HG03135 (cell line): ENCODE data around the gene FAM9C.

Experiments
- ATAC-seq: cut with Tn5 transposase; IDR thresholded peaks from one replicate; pipeline ENCODE4 v1.9.1; 2021; ENCODE audit warnings: mild to moderate bottlenecking, moderate library complexity; ENCODE audit not compliant: unreplicated experiment

The FAM9C gene

DNA sequence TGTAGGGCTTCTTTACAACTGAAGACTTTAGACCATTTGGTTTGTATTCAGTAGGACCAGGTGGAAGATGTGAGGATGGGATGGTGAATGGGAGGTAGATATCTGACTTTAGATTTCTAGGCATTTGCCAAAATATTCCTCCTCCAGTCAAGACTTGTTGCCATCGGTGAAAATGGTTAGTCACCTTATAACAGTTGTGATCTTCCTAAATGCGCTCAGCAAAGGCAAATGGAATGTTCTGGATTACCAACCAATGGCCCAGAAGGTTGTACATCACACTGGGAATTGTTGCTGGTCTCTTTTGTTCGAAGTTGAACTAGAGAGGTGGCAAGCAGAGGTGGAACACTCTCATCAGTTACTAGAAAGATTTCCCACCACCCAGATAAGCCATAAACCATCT lies 35.6 kb downstream of the FAM9C start:
- ATAC-seq: no peak

- ATAC-seq: peak; percentile 38
Observed at GRCh38 chrX:13008189-13008533, 36.3 kb downstream of the FAM9C start.

- no peak for ATAC-seq
Observed at GRCh38 chrX:13007519-13008188, 36.8 kb downstream of the FAM9C start.

DNA sequence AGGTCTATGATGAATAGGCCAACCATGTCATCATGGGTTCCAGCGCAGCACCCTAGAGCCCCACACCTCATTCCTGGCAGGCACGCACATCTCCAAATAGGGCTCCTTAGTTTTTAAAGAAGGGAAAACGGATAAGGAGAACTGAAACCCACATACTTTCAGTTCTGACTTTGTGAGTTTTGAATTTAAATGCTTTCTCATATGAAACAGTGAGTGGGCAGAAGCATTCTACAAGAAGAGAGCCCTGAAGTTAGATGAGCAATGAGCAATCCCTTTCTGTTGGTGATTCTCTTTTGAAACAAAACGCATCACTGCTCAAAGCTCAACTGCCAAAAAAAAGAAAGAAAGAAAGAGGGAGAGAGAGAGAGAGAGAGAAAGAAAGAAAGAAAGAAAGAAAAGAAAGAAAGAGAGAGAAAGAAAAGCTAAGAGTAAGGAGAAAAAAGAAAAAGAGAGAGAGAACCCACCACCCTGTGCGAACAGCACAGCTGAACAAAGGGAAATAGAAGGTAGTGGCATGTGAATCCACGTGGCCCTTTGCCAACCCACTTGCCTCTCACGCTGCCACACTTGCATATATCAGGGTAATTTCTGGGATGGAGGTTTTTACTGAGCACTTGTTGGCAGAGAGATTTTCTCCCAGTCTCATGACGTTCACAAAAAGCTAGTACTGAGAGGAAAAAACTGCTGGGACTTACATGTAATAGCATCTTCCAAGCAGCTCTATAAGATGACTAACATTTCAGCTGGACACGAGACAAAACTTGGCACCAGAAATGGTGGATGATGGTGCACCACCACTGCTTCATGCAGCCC lies 38.6 kb downstream of the FAM9C start:
- ATAC-seq: peak; percentile 72

DNA sequence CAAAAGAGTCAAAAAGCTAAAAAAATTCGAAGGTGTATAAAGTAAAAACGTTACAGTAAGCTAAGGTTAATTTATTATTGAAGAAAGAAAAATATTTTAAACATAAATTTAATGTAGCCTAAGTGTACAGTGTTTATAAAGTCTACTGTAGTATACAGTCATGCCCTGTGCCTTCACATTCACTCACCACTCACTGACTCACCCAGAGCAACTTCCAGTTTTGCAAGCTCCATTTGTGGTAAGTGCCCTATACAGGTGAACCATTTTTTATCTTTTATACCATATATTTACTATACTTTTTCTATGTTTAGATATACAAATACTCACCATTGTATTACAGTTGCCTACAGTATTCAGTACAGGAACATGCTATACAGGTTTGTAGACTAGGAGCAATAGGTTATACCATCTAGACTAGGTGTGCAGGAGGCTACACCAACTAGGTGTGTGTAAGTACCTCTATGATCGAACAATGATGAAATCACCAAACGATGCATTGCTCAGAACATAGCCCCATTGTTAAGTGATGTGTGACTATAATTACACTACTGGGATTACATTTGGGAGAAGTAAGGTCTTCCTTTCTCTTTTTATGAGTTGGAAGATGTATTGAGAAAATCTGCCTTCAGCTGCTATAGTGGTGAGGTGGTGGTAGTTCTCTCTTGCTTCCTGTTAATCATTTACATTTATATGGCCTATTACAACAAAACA lies 42.3 kb downstream of the FAM9C start:
- ATAC-seq: no peak

DNA sequence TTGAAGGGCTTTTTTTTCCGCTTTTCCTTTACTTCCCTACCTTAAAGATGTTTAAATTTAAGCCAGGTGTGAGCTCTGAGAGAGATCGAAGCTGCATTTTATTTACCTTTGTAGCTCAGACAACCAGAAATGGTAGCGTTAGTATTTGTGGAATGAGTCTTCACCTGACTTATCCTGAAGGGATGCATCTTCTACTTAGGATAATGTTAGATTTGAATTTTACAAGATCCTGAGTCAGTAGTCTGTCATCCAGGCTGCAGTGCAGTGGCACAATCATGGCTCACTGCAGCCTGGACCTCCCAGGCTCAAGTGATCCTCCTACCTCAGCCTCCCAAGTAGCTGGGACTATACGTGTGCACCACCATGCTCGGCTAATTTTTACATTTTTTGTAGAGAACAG lies 43.3 kb downstream of the FAM9C start:
- ATAC-seq: no peak

GRCh38 chrX:13000301-13000811 lies 44.1 kb downstream of the FAM9C start:
- peak; percentile 55 for ATAC-seq

GRCh38 chrX:12999422-12999821 lies 45.0 kb downstream of the FAM9C start:
- peak; percentile 47 for ATAC-seq

DNA sequence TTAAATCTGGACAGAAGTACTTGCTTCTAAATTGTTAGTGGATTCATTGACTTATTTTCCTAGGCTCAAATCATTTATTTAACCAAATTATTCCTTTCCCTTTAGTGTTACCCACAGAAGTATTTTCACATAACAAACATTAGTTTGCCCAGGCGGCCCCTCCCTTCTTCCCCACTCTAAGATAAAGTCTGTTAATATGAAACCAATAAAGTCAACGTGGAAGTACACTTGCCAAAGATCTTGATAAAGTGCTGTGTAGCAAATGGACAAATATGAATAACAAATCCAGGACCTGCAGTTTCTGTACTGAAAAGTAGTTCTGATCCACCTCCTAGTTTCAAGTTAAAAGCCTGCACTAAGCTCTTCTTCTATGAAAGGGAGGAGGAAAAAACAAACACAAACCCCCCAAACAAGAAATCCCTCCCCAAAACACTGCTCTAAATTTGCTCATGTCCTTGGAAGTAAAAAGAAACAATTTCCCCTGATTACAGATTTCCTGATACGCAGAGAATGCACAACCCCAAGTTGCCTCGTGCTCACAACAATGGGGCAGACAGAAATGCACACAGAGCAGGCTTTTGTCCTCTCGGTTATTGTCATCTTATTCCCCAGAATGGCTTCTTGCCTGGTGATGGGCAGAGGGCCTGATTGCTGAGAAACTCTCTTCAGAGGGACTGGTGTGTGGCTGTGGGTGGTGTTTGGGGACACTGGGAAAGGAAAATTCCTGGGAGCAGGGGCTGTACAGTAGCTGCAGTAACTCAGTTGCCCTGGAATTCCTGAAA lies 46.3 kb downstream of the FAM9C start:
- ATAC-seq: no peak

GRCh38 chrX:12996934-12997435 lies 47.4 kb downstream of the FAM9C start:
- no peak for ATAC-seq

- ATAC-seq: no peak
Observed at GRCh38 chrX:12994321-12994720, 50.1 kb downstream of the FAM9C start.

DNA sequence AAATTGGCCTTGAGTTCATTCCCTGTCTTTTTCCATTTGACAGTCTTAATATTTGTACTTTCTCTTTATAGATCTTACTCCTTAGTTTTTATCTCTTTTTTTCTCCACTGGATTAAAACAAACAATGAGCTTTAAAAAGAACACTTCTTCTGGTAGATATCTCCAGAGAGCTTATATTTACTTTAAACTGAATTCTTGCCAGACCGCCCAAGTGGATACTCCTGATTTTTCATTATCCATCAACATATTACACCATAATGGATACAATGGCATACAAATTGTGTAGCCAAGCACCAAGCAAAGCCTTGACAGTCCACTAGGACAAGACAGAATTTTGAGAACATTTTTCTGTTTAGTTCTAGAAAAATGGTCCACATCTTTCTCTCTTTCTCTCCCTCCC lies 50.6 kb downstream of the FAM9C start:
- ATAC-seq: no peak

DNA sequence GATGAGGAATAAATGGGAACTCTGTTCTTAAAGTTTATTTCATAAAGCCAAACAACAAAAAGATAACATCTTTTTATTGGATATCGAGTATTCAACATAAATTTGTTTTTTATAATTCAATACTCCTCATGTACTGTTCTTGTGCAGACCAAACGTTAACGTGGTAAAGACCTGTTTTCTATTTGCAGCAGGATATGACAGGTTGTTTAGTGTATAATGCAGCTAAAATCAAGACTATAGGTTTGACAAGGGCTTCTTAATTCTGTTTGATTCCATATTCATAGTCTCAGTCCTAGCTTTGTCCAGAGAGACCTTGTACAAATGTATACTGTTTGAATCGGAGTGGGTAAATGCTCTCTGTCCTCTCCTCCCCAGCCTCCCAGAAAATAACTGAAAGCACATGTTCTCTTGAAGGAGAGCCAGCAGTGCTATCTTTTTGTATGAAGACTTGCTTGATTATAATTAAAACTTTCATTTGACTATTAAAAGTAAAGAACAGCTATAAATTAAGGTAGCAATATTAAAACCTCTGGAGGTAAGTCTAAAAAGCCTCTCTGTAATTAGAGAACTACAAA lies 51.8 kb downstream of the FAM9C start:
- ATAC-seq: no peak

- no peak for ATAC-seq
Observed at GRCh38 chrX:12991575-12991974, 52.8 kb downstream of the FAM9C start.

- ATAC-seq: no peak
Observed at GRCh38 chrX:12989461-12989860, 55.0 kb downstream of the FAM9C start.

DNA sequence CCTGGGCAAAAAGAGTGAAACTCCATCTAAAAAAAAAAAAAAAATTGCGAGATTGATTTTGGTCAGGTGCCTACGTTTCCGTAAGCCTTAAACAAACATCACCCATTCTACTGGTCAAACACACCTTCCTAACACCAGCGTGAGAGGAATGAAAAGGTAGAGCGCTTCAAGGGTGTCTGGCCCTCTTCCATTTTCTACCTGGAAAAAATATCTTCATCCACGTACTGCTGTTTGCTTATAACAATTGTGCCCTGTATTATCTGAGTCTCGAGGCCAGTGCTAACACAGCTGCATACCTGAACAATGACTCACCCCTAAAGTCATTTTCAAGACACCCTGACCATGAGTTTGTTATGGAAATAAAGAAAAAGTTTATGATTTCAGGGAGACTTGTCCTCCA lies 55.6 kb downstream of the FAM9C start:
- no peak for ATAC-seq

GRCh38 chrX:12987900-12988594 lies 56.4 kb downstream of the FAM9C start:
- ATAC-seq: no peak

GRCh38 chrX:12987340-12987739 lies 57.1 kb downstream of the FAM9C start:
- no peak for ATAC-seq

DNA sequence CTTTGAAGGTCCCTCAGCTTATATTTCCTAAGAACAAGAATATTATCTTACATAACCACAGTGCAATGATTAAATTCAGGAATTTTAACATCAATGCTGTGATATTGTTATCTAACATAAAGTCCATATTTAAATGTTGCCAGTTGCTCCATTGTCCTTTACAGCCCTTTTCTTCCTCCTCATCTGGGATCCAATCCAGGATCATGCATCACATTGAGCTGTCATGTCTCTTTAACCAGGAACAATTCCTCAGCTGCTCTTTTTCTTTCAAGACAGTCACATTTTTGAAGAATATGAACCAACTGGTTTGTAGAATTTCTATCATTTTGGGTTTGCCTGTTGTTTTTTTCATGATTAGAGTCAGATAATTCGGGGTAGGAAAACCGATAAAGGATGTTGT lies 57.5 kb downstream of the FAM9C start:
- ATAC-seq: no peak
